Neural progenitor cell (in vitro differentiated cells): Measurements from ENCODE around the gene NLK.

Experiments
- EZH2 ChIP-seq: fragments of 200-600 bp; sonication (generic); IDR thresholded peaks from 2 replicates; pipeline ENCODE4 v1.6.1; 2017; ENCODE audit warnings: antibody characterized with exemption, mild to moderate bottlenecking, moderate library complexity
- TF ChIP-seq, protein P1 (sequence below): fragments of 200-600 bp; sonication (generic); IDR thresholded peaks from 2 replicates; pipeline ENCODE4 v1.5.1; 2017; ENCODE audit warnings: antibody characterized with exemption, mild to moderate bottlenecking

DNA sequence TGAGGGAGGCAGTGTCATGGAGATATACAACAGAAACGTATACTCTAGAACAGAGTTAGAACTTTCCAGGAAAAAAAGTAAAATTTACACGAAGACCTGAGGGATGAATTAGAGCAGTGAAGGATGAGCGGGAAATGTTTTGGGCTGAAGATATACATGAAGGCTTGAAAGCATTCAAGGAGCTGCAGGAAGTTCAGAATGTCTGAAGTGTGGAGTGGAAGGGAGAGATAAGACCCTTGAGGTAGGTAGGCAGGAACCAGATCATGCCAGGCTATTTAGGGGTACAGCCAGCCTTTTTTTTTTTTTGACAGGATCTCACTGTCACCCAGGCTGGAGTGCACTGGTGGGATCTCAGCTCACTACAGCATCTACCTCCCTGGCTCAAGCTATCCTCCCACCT, 3.2 kb upstream of the NLK start:
- TF ChIP-seq, protein P1, sequence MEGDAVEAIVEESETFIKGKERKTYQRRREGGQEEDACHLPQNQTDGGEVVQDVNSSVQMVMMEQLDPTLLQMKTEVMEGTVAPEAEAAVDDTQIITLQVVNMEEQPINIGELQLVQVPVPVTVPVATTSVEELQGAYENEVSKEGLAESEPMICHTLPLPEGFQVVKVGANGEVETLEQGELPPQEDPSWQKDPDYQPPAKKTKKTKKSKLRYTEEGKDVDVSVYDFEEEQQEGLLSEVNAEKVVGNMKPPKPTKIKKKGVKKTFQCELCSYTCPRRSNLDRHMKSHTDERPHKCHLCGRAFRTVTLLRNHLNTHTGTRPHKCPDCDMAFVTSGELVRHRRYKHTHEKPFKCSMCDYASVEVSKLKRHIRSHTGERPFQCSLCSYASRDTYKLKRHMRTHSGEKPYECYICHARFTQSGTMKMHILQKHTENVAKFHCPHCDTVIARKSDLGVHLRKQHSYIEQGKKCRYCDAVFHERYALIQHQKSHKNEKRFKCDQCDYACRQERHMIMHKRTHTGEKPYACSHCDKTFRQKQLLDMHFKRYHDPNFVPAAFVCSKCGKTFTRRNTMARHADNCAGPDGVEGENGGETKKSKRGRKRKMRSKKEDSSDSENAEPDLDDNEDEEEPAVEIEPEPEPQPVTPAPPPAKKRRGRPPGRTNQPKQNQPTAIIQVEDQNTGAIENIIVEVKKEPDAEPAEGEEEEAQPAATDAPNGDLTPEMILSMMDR, result no peak
- no peak for TF ChIP-seq EZH2
